IMR-90 (cell line): ENCODE results near the gene INHBE.
"Not testable (repeated sequence)": the region's sequence is repeated elsewhere in the genome, so short reads cannot be mapped to it uniquely, and the experiment has no call there.

Experiments
- CEBPB ChIP-seq: IDR thresholded peaks from 2 replicates; pipeline ENCODE4 v1.6.1; 2012; ENCODE audit warnings: low read depth, low read length, improper control_type of control experiment
- FOS ChIP-seq: fragments of 150-350 bp; IDR thresholded peaks from 2 replicates; pipeline ENCODE4 v1.6.1; 2016; ENCODE audit warnings: low read depth, low read length
- MAFK ChIP-seq: IDR thresholded peaks from 2 replicates; pipeline ENCODE4 v1.6.1; 2012; ENCODE audit warnings: low read depth, low read length, improper control_type of control experiment
- MXI1 ChIP-seq: IDR thresholded peaks from 2 replicates; pipeline ENCODE4 v1.6.1; 2012; ENCODE audit warnings: low read depth, mild to moderate bottlenecking, low read length, moderate library complexity, borderline replicate concordance
- POLR2A ChIP-seq: IDR thresholded peaks from 2 replicates; pipeline ENCODE4 v1.6.1; 2012; ENCODE audit warnings: mild to moderate bottlenecking, low read depth, low read length
- RAD21 ChIP-seq: IDR thresholded peaks from 2 replicates; pipeline ENCODE4 v1.6.1; 2012; ENCODE audit warnings: low read length, improper control_type of control experiment
- RCOR1 ChIP-seq: IDR thresholded peaks from 2 replicates; pipeline ENCODE4 v1.6.1; 2012; ENCODE audit warnings: mild to moderate bottlenecking, low read length, improper control_type of control experiment; ENCODE audit not compliant: insufficient replicate concordance
- RFX5 ChIP-seq: IDR thresholded peaks from 2 replicates; pipeline ENCODE4 v1.8.0; 2012; ENCODE audit warnings: low read depth, mild to moderate bottlenecking, low read length, moderate library complexity
- SMC3 ChIP-seq: fragments of 150-350 bp; IDR thresholded peaks from 2 replicates; pipeline ENCODE4 v1.6.1; 2016; ENCODE audit warnings: low read depth, mild to moderate bottlenecking, antibody characterized with exemption, low read length, moderate library complexity
- TF ChIP-seq, protein P1 (sequence below): conservative IDR thresholded peaks from 2 replicates; pipeline ENCODE4 v1.5.1; 2012; ENCODE audit warnings: mild to moderate bottlenecking, low read depth, low read length, improper control_type of control experiment

DNA sequence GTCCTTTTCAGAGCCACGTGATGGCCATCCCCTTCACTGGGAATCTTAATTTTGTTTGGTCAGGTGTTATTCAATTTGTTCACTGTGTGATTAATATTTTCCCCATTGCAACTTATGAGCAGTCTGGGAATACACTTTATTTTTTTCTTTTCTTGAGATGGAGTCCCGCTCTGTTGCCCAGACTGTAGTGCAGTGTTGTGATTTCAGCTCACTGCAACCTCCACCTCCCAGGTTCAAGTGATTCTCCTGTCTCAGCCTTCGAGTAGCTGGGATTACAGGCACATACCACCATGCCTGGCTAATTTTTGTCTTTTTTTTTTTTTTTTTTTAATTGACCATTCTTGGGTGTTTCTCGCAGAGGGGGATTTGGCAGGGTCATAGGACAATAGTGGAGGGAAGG, 51.4 kb downstream of the INHBE start:
- TF ChIP-seq, protein P1, sequence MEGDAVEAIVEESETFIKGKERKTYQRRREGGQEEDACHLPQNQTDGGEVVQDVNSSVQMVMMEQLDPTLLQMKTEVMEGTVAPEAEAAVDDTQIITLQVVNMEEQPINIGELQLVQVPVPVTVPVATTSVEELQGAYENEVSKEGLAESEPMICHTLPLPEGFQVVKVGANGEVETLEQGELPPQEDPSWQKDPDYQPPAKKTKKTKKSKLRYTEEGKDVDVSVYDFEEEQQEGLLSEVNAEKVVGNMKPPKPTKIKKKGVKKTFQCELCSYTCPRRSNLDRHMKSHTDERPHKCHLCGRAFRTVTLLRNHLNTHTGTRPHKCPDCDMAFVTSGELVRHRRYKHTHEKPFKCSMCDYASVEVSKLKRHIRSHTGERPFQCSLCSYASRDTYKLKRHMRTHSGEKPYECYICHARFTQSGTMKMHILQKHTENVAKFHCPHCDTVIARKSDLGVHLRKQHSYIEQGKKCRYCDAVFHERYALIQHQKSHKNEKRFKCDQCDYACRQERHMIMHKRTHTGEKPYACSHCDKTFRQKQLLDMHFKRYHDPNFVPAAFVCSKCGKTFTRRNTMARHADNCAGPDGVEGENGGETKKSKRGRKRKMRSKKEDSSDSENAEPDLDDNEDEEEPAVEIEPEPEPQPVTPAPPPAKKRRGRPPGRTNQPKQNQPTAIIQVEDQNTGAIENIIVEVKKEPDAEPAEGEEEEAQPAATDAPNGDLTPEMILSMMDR: not testable (repeated sequence)
- not testable (repeated sequence) for TF ChIP-seq POLR2A, RAD21, RFX5, RCOR1, MXI1, SMC3, CEBPB, FOS, MAFK
